Measurements from ENCODE around the gene SNED1.
"Not testable (repeated sequence)": the region's sequence is repeated elsewhere in the genome, so short reads cannot be mapped to it uniquely, and the experiment has no call there.

SNED1 gene

DNA sequence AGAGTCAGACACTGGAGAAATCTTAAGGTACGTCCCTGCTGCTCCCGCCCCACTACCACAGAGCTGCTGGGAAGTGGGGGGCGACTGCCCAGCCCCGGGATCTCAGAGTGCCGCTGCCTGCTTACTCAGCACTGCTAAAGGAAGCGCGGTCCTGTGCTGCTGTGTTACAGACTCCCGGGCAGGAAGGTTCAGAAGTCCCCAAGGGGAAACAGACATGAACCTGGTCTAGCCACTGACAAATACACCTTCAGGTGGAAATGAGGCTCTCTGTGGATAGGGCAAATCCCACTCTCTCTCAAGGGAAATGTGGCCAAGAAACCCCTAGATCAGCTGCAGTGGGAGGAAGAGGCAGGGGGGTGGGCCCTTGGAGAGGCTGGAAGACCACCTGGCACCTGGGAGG is 90.0 kb downstream of the SNED1 start:
- DNase-seq, result no peak

DNA sequence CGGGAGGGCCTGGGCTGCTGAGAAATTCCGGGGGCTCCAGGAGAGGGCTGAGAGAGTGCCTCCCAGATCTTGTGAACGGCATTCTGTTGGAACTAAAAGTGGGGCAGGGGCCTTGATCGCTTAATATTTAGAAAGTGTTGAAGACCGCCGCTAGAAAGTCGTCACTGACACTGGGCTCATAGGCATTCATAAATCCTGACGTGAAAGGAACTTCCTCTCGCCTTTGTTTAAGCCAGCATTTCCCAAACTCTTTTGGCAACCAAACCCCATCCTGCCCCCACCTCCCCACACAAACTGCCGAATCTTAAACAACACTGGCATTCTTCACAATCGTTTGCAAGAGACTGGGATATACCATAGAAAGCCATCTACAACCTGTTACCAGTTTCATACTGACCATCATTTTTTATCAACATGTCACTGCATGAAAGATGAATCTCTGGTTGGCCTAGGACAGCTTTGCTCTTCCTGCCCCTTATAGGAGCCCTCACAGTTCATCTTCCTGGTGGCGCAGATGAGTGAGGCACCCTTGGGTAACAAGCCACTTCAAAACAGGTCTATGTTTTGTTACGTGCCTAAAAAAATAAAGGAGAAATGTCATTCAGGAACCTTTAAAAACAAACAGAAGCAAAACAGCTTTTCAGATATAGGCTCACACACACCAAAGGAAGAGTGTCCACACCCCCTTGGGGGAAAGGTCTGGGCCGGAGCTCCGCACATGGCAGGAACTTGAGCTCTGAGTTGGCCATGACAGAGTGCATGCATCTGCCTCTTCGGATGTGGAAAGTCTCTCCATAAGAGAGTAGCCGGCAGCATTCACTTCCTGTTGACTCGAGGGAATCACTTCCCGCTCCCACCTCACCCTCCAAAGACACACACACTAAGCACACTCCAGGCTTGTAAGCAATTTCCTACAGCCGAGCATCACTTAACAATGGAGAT is 90.6 kb downstream of the SNED1 start:
- DNase-seq, result no peak

DNA sequence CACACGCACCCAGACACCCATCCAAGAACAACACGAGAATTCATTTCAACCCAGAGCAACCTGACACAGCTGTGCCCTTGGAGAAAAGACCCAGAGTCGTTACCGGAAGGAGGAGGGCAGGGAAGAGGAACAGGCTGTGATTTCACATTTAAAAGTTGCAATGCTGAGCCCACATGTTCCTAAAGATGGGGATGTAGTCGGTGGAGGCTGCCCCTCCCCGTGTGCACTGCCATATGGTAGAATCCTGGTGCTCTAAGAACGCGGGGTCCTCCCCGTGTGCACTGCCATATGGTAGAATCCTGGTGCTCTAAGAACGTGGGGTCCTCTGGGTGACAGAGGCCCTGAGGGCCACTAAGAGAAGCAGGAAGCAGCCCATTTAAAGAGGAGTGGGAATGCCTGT is 92.8 kb downstream of the SNED1 start:
- DNase-seq, result no peak

DNA sequence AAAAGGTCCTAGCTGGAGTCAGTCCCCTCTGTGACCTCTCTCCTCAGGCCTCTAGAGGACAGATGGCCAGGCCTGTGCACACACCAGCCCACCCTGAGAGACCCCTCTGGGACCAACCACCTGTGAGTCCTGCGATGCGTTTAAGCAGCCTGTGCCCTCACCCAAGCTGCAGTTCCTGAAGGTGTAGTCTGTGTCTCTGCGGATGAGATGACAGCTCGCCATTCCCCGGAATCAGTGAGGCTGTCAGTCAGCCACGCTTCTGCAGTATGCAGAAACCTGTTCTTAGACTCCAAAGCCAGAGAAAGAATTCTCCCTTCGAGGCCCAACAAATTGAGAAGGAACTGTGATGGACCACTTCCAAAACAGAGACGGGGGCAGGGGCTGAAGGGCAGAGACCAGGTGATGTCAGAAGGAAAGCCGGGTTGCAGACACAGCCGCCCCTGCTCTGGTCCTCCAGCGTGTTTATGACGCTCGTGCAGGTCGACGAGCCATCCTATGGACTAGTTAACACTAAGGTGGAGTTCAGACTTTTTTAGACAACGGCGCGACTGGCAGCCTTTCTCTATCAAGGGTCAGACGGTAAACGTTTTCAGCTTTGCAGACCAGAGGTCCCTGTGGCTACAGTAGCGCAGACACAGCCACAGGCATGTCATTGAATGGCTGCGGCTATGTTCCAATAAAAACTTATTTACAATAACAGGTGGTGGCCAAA is 93.5 kb downstream of the SNED1 start:
- DNase-seq, result no peak

DNA sequence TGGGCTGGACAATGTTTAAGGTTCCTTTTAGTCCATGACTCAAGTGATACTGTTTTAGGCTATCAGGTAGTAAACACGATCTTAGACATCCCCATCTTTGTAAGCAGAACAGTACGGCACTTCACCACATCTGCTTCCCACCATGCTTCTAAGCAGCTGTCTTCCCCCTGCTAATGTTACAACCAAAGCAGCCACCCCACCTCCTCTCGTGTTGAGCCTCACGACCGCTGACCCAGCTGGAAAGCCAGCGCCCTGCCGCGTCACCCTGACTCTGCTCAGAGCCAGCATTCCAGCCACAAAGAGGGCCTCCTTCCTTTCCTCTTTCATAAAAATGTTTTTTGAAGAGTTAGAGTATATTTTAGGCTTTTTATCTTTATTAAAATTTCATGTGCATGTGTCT is 94.3 kb downstream of the SNED1 start:
- no peak for DNase-seq

DNA sequence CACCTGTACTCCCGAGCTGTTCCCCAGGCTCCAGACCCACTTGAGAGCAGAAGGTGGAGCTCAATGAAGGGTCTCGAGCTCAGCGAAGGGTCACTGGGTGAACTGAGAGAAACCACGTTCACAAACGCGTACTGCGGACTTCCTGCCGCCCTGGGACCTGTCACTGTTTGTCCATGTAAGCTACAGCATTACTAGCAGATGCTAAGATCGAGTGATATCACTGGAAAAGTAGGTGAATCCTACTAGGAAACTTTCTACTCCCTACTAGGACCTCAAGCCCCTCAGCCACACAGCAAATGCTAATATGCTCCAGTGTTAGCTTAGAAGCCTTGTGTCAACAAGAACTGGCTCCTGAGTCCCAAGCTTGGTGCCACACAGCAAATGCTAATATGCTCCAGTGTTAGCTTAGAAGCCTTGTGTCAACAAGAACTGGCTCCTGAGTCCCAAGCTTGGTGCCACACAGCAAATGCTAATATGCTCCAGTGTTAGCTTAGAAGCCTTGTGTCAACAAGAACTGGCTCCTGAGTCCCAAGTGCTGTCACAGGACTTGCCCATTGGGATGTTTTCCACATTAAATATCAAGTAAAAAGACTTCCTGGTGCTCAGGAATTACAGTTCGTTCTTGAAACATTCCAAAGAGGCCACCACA is 94.8 kb downstream of the SNED1 start:
- not testable (repeated sequence) for DNase-seq

DNA sequence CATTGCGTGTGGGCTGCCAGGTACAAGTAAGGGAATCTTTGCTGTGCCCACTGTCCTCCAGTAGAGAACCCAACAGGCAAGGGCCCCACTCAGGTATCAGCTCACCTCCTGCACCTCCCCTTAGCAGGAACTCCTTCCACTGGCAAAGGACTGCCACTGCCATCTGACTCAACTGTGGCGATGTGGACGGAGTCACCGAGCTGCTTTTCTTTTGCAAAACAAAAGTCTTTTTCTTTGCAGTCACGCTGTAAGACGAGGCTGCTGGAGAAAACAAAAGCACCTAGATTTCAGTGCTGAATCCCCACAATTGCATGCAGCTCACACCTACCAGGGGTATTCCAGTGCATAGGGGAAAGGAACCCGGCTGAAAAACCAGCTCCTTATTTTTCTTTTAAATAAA is 95.8 kb downstream of the SNED1 start:
- no peak for DNase-seq

DNA sequence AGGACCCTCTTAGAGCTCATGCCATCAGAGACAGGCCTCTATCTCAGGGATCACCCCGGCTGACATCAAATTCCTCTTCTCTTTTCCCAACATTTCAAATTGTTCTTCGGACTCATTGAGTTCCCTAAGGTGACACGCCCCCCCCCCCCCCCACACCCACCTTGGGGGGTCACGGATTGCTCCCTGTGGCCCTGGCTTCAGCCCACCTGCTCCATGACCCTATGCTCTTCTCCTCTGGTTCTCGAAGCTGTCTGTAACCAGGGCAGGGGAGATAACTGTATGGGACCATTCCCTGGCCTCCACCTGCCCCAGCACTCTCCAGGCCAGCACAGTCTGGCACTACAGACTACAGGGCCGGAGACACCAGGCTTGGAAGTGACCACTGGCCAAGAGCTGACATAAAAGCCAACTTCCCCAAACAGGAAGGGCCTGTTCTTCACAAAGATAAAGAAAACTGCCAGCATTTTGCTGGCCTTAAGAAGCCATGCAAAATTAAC is 96.6 kb downstream of the SNED1 start:
- DNase-seq, result no peak

DNA sequence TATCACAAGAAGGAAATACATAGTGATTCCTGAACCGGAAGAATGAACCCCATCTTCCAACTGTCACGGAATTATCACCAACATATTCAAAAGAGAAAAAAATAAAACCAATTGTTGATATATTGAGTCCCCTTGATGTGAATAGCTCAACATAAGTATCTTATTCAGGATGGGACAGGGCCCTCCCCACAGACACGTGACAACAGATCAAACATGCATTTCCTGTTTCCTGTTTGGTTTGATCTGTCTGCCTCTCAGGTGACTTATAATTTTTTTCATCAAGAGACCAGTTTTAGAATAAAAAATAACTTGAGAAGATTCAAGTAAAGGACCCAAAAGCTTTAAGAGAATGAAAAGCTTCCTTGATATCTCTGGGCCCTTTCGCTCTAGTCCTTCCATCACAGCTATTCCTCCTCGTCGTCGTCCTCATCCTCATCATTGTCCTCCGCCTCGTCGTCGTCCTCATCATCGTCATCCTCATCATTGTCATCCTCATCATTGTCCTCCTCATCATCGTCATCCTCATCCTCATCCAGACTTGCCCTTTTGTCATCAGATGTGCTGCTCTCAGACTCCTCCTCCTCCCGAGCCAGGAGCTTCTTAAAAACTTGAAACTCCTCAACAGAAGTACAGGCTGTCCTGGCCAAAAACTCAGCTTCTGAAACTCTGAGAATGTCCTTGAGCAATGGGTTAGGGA is 97.3 kb downstream of the SNED1 start:
- no peak for DNase-seq

DNA sequence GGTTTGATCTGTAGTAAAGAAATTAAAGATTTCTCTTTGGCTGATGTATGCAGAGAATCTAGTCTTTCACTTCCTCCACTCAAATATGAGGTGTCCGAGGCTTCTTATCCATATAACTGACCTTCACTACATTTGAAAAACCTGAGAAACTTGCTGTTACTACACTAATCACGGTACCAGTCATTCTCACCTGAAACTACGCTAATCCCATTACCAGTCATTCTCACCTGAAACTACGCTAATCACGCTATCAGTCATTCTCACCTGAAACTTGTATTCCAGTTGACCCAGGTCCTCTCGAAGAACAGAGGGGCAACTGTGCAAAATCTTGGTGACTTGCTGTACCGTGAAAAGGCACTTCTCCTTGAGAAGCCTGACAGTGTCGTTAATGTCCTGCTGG is 98.6 kb downstream of the SNED1 start:
- DNase-seq, result no peak

DNA sequence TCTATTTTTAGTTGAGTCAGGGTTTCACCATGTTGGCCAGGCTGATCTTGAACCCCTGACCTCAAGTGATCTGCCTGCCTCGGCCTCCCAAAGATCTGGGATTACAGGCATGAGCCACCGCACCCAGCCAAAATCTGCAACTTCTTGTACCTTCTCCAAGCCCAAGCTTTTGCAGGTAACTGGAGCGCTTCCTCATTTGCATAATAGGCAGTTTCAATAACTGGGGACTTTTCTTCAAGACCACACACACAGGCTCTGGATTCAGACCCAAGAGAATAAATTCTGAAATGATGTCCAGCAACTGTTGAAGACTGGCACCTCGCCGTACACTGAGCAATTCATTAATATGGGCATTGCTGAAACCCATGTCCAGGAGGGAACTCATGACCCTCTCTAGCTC is 100.8 kb downstream of the SNED1 start:
- DNase-seq, result no peak

DNA sequence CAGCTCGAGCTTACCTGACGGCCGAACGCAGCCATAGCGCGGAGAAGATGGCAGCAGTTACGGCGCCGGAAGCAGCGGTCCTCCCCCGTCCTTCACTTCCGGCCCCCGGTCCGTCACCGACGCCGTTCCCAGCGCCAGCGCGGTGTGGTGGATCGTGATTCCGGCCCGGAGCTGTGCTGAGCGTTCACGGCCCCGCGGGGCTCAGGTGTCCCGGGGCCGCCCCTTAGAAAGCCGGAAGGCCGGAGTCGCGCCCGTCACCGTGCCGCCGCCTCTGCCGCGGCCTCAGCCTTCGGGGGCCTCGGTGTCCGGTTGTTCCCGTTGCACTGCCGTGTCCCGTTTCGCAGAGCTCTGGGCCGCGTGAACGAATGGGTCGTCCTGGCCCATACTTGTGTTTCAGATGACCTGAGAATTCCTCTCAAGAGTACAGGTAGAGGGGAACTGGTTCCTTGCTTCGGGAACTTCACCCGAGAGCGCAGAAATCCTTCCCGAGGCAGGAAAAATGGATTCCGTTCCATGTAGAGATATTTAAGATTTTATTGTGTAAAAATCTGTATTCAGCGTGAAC is 103.9 kb downstream of the SNED1 start, which contains the start of gene MTERF4:
Gene MTERF4, minus strand, starts transcription at position 49 of the 565 bp plus-strand sequence. Its CDS starts 14 bp downstream, at position 35.
- DNase-seq, result peak; percentile 79

DNA sequence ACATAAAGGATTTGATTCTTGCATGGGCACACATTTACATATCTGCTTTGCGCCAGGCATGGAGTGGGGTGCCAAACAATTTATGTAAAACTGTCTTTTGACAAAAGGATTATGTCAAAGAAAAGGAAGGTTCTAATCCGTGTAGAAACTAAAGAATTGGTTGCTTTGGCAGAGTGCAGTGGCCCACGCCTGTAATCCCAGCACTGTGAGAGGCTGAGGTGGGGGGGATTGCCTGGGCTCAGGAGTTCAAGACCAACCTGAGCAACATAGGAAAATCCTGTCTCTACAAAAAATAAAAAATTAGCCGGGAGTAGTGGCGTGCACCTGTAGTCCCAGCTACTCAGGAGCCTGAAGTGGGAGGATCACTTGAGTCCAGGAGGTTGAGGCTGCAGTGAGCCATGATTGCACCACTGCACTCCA is 104.8 kb downstream of the SNED1 start:
- no peak for DNase-seq

DNA sequence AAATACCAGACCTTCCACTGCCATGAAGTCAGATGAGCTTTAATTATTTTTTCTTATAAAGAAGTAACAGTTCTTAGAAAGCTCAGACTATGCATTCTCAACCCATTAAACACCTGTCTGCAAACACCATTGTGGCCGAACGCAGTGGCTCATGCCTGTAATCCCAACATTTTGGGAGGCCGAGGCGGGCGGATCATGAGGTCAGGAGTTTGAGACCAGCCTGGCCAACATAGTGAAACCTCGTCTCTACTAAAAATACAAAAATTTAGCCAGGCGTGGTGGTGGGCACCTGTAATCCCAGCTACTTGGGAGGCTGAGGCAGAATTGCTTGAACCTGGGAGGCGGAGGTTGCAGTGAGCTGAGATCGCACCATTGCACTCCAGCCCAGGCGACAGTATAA is 106.2 kb downstream of the SNED1 start:
- DNase-seq, result not testable (repeated sequence)

DNA sequence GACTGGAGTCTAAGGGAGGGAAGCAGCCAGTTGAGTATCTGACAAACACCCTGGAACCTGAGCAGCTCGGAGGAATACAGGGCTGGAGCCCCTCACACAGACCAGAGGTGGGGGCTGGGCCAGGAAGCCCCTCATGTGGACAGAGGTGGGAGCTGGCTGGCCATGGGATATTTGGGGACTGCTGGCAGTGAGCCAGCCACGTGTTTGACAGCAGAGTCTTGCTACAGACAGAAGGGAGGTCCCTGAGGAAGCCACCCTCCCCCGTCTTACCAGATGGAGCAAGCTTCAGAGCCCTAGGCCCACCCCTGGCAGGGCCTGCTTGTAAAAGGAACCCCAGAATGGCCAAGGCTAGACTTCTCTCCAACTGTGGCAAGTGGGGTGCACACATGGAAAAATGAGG is 107.2 kb downstream of the SNED1 start:
- no peak for DNase-seq

DNA sequence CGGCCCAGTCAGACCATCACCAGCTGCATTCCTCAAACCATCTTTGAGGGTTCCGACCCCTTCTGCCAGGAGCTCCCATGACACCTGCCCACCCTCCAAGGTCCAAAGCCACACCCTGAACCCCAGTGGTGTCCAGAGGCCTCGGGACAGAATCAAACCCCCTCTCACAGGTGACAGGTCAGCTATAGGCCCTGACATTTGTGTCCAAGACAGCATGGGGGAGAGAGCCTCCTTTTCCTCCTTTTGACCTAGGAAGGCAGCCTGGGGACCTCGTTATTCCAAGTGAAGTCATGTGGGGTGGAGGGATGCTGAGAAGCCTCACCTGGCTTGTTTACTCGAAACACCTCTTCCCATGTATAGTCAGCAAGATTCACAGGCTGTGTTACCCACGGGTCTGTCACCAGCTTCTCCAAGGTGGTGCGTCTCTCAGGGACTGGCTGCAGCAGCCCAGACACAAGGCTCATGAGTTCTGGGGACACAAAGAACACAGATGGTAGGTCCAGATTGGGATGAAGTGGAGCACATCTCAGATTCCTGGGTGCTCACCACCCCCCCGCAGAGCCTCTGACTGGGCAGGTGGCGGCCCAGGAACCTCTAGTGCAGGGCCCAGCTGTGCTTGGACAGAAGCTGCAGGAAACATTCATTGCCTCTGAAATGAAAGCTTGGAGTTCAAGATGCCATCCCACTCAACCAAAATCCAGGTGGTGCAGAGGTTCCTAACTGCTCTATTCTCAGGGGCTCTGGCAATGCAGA is 108.8 kb downstream of the SNED1 start:
- DNase-seq, result no peak

DNA sequence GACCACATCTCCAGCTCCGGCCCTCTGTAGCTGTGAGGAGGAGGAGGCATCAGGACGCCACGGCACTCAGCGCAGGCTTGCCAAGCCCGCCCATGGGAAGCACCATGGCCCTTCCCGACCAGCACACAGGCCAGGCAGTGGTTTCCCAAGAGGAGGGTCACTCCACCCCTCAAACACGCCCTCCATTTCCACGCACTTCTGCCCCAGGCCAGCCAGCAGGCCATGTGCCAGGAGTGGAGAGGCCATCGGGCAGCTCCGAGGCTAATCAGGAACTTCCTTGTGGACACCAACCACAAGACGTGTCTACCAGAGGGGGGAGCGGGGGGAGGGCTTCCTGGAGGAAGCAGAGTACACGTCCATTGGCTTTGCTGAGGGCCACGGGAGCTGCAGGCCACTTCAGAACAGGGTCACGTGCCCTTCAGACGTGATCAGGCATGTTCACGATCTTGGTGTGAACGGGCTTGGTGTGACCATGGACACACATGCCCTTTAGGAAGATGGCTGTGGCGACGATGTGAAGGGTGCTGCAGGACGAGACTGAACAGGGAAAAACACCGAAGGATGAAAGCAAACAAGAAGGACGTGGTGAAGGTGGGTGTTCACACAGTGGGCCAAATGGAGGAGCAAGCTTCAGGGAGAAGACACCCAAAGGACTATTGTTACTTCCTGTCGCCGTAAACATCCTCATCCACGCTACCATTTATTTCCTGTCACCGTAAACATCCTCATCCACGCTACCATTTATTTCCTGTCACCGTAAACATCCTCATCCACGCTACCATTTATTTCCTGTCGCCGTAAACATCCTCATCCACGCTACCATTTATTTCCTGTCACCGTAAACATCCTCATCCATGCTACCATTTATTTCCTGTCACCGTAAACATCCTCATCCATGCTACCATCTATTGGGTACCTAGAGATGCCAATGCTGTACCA is 110.1 kb downstream of the SNED1 start:
- DNase-seq, result no peak

DNA sequence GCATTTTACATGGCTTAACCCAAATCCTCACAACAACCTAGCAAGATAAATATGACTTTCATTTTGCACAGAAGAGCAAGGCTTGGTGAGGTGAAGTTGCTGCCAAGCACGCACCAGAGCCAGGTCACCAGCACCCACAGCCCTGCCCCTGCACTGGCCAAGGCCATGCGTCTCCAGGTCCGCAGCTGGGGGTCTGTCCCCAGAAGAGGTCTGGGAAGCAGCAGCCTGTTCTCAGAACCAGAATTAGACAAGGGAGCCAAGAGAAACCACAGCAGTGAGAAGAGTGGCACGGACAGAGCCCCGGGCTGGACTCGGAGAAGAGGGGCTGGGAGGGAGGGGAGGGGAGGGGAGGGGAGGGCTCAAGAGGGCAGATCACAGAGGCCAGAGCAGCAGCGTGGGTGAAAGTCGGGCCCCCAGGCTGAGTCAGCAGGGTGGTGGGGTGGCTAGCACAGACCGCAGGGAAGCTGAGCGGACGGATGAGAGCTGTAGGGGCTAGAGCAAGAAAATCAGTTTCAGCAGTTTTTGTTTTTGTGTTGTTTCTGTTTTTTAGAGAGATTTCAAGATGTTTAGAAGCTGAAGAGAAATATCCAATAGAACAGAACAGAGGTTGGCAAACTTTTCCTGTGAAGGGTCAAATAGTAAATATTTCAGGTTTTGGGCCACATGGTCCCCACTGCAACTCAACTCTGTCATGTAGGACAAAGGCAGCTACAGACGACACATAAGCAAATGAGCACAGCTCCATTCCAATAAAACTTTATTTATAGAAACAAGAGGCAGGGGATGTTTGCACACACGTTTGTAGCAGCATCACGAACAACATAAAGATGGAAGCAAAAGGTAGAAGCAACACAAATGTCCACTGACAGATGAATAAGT is 111.0 kb downstream of the SNED1 start:
- DNase-seq, result no peak

DNA sequence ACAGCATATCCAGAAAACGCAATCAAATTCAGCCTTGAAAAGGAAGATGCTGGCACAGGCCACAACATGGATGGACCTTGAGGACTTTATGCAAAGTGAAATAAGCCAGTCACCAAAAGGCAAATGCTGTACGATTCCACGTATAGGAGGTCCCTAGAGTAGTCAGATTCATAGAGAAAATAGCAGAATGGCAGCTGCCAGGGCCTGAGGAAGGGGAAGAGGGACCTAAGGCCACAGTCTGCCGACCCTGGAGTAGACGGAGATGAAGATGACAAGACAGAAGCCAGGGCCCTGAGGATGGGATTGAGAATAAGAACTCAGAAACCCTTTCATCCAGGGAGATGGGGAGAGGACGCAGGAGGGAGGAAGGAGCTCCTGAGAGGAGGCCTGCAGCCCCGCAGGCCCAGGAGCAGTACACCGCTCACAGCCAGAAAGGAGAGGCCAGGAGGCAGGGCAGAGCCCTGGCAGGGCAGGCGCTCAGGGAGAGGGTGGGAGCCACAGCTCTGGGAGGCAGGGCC is 111.7 kb downstream of the SNED1 start:
- DNase-seq, result no peak
